HG03159 (cell line): ENCODE measurements around the gene MEGF6.

Experiments used
- ATAC-seq: cut with Tn5 transposase; IDR thresholded peaks from one replicate; pipeline ENCODE4 v1.9.1; 2021; ENCODE audit warnings: mild to moderate bottlenecking, moderate library complexity; ENCODE audit not compliant: unreplicated experiment

The MEGF6 gene

DNA sequence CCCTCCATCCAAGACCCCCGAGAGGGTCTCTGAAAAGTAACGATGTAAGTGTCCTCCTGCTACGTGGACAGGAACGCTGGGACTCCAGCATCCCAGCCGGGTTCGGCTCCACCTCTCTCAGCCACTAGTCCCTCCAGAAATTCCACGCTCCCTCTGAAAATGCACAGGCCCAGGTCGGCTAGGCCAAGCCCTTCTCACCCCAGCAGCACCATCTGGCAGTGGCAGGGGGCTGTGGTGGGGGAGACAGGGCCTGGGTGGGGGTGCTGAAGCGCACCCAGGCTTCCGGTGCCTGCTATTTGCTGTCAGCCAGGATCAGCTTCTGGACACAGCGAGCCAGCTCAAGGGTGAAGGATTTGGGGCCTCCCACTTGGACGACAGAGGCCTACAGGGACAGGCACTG, 83.5 kb downstream of the MEGF6 start:
- ATAC-seq: no peak

GRCh38 chr1:3525551-3526482, 85.5 kb downstream of the MEGF6 start:
- ATAC-seq: no peak

- no peak for ATAC-seq
Measured at GRCh38 chr1:3524556-3525203, 86.6 kb downstream of the MEGF6 start.

DNA sequence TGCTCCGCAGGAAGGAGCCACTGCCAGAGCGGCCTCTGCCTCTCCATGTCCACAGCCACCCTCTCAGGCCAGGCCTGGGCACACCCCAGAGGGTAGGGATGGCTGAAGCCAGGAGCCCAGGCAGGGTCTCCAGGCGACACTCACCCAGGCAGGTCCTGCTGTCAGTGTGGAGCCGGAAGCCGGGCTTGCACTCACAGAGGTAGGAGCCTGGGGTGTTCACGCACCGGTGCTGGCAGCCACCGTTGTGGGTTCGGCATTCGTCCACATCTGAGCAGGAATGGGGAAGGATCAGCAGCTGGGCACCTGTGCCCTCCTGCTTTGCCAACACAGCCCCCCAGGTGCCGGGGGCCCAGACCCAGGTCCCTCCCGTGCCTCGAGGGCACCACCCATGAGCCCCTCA, 87.3 kb downstream of the MEGF6 start:
- no peak for ATAC-seq

- ATAC-seq: no peak
Measured at GRCh38 chr1:3522564-3523265, 88.6 kb downstream of the MEGF6 start.

DNA sequence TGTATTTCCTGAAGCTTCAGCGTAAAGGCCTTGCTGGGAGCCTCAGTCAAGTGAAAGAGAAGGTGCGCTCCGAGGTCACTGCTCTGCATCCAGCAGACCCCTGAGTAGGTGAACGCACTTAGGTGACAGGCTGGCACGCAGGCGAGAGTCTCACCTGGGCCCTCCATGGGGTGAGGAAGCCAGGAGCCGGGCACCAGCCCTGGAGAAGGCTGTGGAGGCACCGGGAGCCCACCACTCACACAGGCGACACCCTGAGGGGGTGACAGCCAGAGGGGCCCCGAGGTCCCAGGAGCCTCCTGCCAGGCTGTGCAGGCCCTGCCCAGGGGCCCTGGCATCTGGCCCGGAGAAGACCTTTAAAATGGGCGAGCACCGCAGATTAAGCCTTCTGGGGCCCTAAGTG, 89.2 kb downstream of the MEGF6 start:
- ATAC-seq: no peak

GRCh38 chr1:3521426-3521825, 89.9 kb downstream of the MEGF6 start:
- ATAC-seq: no peak

- no peak for ATAC-seq
Measured at GRCh38 chr1:3520419-3521378, 90.6 kb downstream of the MEGF6 start.

DNA sequence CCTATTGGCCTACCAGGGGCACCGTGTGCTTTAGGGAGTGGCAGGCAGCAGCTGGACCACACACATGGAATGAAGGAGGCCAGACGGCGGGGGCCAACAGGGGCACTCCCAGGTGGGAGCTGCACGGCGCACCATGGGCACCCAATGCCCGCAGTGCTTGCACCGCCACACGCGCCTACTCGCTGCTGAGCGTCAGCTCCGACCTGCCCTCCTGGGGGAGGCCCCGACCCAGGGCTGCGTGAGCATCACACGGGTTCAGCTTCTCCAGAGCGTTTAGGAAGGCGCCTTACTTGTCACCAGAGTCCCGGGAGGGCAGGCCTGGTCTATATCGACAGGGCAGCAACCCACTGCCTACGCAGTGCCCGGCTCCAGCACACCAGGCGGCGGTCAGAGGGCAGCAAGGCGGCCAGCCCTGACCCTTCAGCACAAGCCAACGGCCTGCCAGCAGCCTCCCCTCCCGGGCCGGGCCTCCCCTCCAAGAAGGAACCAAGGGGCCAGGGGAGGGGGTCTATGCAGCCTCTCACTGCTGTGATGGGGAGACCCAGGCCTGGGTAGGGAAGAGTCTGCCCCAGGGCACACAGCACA, 91.9 kb downstream of the MEGF6 start:
- ATAC-seq: no peak

DNA sequence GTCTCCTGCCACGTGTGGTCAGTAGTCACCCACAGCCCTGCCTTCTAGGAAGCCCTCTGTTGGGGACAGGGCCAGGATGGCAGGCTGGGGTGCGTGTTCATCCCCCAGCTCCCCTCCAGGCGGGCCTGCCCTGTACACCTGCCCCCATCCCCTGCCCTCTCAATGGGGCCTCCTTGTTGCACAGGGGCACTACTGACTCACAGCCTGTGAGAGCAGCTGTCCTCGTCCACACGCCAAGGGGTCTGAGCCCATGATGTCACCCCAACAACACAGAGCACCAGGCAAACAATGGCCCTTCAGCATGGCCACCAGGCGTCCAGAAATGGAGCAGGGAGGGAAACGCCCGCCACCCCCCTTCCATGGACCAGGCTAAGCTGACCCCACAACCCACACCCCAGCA, 92.6 kb downstream of the MEGF6 start:
- ATAC-seq: no peak

GRCh38 chr1:3518256-3518655, 93.1 kb downstream of the MEGF6 start:
- ATAC-seq: no peak

DNA sequence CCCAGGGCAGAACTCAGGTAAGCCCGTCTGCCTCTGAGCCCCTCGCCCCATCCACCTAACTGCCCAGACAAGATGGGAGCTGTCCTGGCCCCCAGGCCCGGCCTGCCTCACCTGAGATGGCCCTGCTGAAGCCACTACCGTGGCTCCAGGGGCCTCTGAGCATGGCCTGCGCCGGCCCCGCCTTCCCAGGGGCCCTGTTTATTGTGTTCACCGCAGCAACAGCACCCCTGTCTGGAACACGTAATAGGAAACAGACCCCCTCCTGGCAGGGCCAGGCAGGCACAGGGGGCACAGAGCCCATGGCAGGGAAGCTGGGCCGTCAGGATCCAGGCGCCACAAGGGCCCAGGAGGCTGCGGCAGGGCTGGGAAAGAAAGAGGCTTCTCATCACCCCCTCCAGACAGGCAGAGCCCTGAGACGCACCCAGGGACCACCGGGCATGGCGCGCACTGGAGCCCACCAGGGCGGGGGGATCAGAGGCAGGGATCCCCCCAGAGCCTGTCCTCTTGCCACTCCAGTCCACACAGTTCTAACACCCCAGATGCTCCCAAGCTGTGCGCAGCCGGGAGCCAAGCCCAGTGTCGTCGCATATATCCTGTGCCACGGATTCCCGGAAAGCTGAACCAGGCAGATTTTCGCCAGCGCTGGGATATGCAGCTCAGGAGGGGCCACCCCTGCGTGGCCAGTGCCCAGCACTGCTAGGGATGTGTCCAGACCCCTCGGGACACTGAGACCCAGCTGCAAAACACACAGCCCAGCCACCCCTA, 94.2 kb downstream of the MEGF6 start:
- ATAC-seq: no peak

GRCh38 chr1:3516481-3516869, 94.8 kb downstream of the MEGF6 start:
- ATAC-seq: no peak

GRCh38 chr1:3515774-3516480, 95.4 kb downstream of the MEGF6 start:
- ATAC-seq: no peak

DNA sequence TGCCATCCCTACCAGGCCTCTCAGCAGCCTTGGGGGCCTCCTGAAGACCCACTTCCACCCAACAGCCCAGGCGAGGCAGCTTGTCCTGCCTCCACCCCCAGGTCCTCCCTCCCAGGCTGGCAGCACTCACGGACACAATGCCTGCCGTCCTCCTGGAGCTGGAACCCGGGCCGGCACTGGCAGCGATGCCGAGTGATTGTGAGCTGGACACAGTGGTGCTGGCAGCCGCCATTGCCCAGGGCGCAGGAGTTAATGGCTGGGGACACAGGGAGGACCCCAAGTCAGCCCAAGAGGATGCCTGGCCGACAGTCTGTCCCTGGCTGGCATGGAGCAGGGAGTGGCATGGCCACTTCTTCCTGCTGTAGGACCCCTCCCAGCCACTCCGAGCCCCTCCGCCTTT, 96.0 kb downstream of the MEGF6 start:
- ATAC-seq: no peak

GRCh38 chr1:3514404-3514803, 96.9 kb downstream of the MEGF6 start:
- ATAC-seq: no peak

GRCh38 chr1:3511856-3512255, 99.5 kb downstream of the MEGF6 start:
- ATAC-seq: no peak

DNA sequence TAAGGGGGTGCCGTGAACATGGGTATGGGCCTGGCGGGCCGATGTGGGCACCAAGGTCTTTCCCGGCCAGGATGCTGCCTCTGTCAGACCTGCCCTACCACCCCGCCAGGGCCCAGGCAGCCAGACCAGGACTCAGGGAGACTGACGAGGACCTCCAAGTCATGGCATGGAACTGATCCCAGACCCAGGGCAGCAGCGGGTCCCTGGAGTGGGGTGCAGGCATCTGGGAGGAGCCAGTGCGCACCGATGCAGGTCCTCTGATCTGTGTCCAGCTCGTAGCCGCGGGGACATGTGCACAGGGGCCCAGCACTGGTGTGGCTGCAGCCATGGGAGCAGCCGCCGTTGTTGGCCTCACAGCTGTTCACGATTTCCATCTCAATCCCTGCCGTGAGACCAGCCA, 100.0 kb downstream of the MEGF6 start:
- ATAC-seq: no peak

GRCh38 chr1:3510956-3511250, 100.4 kb downstream of the MEGF6 start:
- ATAC-seq: no peak
